Astrocyte (in vitro differentiated cells and primary cell): ENCODE data around the gene LASP1NB.

Experiments used
- EZH2 ChIP-seq: IDR thresholded peaks from 2 replicates; pipeline ENCODE4 v1.6.1; 2012; ENCODE audit warnings: mild to moderate bottlenecking, low read length, inconsistent platforms; ENCODE audit not compliant: insufficient read depth
- TF ChIP-seq, protein P1 (sequence below): IDR thresholded peaks from 2 replicates; pipeline ENCODE4 v1.5.1; 2011; ENCODE audit warnings: low read depth, mild to moderate bottlenecking, inconsistent platforms, low read length, moderate library complexity; ENCODE audit not compliant: insufficient read depth

DNA sequence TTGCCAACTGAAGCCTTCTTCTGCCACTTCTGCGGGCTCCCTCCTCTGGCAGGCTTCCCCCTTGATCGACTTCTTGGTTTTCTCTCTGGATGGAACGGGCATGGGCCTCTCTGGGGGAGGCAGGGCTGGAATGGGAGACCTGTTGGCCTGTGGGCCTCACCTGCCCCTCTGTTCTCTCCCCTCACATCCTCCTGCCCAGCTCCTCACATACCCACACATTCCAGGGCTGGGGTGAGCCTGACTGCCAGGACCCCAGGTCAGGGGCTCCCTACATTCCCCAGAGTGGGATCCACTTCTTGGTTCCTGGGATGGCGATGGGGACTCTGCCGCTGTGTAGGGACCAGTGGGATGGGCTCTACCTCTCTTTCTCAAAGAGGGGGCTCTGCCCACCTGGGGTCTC is 6.5 kb upstream of the LASP1NB start:
- TF ChIP-seq, protein P1, sequence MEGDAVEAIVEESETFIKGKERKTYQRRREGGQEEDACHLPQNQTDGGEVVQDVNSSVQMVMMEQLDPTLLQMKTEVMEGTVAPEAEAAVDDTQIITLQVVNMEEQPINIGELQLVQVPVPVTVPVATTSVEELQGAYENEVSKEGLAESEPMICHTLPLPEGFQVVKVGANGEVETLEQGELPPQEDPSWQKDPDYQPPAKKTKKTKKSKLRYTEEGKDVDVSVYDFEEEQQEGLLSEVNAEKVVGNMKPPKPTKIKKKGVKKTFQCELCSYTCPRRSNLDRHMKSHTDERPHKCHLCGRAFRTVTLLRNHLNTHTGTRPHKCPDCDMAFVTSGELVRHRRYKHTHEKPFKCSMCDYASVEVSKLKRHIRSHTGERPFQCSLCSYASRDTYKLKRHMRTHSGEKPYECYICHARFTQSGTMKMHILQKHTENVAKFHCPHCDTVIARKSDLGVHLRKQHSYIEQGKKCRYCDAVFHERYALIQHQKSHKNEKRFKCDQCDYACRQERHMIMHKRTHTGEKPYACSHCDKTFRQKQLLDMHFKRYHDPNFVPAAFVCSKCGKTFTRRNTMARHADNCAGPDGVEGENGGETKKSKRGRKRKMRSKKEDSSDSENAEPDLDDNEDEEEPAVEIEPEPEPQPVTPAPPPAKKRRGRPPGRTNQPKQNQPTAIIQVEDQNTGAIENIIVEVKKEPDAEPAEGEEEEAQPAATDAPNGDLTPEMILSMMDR = no peak
- no peak for TF ChIP-seq EZH2
